GM18520 (cell line): ENCODE data around the gene HNF1A.

Source experiments
- ATAC-seq: cut with Tn5 transposase; IDR thresholded peaks from one replicate; pipeline ENCODE4 v1.9.1; 2021; ENCODE audit not compliant: unreplicated experiment

Gene HNF1A

GRCh38 chr12:120988234-120988633, 9.9 kb downstream of the HNF1A start:
- ATAC-seq = no peak

- ATAC-seq = no peak
These were observed 10.3 kb downstream of the HNF1A start for GRCh38 chr12:120988658-120989057.

DNA sequence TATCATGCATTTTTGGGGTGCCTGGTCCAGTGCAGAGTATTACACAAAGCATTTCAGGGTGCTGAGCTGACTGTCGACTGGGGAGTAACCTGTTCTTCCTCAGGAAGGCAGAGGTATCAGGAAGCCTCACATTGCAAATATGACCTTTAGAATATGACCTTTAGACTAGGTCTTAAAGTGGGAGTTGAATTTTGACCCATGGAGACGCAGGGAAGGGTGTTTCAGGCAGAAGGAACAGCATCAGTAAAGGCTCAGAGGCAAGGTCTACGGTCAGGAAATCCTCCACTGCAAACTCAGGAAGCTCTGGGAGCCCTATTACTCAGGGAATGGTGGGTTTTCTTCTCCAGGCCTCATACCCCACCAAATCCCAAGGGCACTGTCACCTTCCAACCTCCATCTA, 11.3 kb downstream of the HNF1A start:
- no peak for ATAC-seq

DNA sequence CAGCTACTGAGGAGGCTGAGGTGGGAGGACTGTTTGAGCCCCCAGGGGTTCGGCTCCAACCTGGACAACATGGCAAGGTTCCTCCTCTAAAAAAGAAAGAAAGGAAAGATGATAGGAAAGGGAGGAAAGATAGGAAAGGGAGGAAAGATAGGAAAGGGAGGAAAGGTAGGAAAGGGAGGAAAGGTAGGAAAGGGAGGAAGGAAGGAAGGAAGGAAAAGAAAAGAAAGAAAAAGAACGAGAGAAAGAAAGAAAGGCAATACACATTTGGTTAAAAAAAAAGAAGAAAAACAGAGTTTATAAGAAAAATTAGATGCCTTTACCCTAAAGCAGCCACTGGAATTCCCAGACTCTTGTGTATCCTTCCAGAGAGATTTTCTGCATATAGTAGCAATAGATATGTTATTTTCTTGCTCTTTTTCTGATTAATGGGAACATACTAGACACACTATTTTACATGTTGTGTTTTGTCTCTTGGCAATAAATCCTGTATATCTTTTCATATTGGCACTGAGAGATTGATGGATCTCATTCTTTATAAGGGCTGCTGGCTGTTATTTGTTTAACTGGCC, 12.2 kb downstream of the HNF1A start:
- no peak for ATAC-seq

- no peak for ATAC-seq
These were observed 13.6 kb downstream of the HNF1A start for GRCh38 chr12:120991965-120992364.

- no peak for ATAC-seq
These were observed 14.6 kb downstream of the HNF1A start for GRCh38 chr12:120992989-120993388.

- no peak for ATAC-seq
These were observed 15.2 kb downstream of the HNF1A start for GRCh38 chr12:120993496-120993895.

DNA sequence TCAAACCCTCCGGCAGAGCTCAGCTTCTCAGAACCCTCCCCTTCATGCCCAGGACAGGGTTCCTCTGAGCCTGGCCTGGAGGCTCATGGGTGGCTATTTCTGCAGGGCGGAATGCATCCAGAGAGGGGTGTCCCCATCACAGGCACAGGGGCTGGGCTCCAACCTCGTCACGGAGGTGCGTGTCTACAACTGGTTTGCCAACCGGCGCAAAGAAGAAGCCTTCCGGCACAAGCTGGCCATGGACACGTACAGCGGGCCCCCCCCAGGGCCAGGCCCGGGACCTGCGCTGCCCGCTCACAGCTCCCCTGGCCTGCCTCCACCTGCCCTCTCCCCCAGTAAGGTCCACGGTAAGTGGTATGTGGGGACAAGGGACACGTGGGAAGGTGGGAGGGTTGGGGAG, 15.7 kb downstream of the HNF1A start:
- ATAC-seq = no peak

DNA sequence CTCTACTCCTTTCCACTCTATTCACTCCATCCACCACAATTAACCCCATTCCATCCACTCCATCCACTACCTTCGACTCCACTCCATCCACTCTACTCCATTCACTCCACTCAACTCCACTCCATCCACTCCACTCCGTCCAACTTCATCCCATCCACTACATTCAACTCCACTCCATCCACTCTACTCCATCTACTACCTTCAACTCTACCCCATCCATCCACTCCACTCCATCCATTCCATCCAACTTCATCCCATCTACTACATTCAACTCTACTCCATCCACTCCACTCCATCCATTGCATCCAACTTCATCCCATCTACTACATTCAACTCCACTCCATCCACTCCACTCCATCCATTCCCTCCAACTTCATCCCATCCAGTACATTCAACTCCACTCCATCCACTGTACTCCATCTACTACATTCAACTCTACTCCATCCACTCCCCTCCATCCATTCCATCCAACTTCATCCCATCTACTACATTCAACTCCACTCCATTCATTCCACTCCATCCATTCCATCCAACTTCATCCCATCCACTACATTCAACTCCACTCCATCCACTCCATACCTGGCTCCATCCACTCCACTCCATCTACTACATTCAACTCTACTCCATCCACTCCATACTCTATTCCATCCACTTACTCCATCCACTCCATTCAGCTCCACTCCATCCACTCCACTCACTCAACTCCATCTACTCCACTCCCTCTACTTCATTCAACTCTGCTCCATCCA, 16.4 kb downstream of the HNF1A start:
- no peak for ATAC-seq

DNA sequence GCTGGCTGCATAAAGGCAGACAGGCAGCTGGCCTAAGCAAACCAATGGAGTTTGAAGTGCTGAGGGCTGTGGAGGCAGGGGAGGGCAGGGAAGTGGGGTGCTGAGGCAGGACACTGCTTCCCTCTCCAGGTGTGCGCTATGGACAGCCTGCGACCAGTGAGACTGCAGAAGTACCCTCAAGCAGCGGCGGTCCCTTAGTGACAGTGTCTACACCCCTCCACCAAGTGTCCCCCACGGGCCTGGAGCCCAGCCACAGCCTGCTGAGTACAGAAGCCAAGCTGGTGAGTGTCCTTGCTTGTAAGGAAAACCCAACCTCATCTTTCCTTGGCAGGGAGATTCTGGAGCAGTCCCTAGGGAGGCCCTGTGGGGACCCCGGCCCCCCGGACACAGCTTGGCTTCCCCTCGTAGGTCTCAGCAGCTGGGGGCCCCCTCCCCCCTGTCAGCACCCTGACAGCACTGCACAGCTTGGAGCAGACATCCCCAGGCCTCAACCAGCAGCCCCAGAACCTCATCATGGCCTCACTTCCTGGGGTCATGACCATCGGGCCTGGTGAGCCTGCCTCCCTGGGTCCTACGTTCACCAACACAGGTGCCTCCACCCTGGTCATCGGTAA, 17.9 kb downstream of the HNF1A start:
- no peak for ATAC-seq

- ATAC-seq = no peak
These were observed 19.1 kb downstream of the HNF1A start for GRCh38 chr12:120997448-120997847.

DNA sequence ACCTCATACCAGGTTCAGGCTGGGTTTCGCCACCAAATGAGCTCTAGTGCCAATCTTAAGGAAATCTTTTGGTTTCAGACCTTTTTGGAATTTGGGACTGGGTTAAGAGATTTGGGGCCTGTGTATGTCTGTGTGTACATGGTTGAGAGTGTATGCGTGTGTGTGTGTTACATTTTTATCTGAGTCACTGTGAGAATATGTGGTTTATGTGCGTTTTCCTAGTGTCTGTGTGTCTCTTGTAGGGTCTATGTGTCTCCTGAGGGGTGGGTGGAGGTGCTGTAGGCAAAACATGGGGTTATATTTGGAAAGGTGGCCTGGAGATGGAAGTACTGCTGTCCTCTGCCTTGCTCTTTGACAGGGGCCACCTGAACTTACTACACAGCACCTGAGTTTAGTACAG, 20.1 kb downstream of the HNF1A start:
- ATAC-seq = no peak

DNA sequence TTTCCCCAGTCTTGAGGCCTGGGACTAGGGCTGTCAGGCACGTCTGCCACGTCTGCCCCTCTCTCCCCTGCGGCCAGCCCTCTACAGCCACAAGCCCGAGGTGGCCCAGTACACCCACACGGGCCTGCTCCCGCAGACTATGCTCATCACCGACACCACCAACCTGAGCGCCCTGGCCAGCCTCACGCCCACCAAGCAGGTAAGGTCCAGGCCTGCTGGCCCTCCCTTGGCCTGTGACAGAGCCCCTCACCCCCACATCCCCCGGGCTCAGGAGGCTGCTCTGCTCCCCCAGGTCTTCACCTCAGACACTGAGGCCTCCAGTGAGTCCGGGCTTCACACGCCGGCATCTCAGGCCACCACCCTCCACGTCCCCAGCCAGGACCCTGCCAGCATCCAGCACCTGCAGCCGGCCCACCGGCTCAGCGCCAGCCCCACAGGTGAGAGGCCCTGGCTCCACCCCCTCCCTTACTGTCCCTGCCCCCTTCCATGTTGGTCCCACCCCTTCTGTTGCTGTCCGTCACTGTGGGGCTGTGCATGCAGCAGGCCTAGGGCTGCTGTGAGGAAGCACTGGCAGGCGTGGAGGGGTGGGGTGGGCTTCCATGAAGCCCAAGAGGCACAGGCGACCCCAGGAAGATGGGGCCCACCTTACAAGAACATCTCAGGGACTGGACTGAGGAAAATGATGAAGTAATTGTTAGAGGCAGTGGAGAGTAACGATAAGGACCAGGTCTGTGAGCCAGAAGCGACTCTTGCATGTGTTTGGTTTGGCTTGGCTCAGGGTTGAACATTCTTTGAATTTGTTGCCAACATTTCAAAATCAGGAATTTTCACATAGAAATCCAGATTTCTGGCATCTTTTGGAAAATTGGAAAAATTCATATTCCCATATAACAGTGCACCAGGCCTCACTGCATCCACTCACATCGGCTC, 21.1 kb downstream of the HNF1A start:
- ATAC-seq = no peak

DNA sequence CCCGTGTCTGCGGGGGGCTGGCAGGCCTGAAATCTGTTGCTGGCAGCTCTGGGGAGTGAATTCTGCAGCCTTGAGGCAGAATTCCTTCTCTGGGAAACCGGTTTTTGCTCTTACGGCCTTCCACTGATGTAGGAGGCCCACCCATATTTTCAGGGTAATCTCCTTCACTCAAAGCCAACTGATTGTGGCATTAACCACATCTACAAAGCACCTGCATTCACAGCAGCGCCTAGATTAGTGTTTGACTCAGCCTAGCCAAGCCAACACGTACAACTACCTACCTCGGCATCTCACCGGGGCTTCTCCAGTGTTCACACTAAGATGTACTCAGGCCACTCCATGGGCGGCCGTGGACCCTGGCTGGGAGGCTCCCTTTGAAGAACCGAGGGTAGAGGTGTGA, 22.2 kb downstream of the HNF1A start:
- no peak for ATAC-seq

GRCh38 chr12:121001060-121001459, 22.7 kb downstream of the HNF1A start:
- no peak for ATAC-seq

DNA sequence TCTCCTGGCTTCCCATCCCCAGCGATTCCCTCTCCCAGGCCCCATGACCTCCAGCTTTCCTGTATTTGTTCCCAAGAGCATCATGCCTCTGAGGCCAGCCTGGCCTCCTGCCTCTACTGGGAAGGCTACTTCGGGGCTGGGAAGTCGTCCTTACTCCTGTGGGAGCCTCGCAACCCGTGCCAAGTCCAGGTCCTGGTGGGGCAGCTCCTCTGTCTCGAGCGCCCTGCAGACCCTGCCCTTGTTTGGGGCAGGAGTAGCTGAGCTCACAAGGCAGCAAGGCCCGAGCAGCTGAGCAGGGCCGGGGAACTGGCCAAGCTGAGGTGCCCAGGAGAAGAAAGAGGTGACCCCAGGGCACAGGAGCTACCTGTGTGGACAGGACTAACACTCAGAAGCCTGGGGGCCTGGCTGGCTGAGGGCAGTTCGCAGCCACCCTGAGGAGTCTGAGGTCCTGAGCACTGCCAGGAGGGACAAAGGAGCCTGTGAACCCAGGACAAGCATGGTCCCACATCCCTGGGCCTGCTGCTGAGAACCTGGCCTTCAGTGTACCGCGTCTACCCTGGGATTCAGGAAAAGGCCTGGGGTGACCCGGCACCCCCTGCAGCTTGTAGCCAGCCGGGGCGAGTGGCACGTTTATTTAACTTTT, 23.6 kb downstream of the HNF1A start:
- no peak for ATAC-seq

GRCh38 chr12:121003650-121004049, 25.3 kb downstream of the HNF1A start:
- no peak for ATAC-seq

DNA sequence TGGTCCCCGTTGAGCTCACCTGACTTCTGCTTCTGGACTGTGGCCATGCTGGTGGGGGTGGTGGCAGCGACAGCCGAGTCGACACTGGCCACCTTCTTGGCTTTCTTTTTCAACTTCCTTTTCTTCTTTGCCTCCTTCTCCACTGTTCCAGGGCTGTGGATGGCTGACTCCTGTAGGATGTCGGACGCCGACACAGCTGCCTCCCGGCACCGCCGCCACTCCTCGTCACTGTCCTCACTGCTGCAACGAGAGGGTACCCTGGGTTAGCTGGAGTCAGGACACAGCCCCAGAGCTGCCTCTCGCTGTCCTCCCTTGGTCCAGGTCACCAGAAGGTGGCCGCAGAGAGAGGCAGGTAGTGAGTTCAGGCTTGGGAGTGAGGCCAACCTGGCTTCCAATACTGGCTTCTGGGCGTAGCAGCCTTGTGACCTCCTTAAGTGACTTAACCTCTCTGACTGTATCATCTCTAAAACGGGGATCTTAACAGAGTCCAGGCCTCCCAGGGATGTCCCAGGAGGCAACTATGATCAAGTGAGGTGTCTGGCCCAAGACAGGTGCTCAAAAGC, 26.0 kb downstream of the HNF1A start:
- no peak for ATAC-seq

- ATAC-seq = no peak
These were observed 27.0 kb downstream of the HNF1A start for GRCh38 chr12:121005346-121005815.

- ATAC-seq = no peak
These were observed 30.2 kb downstream of the HNF1A start for GRCh38 chr12:121008347-121009098.
